ENCODE measurements around the gene IKZF1.
A peak's percentile ranks its signal among the peaks of the same experiment; 100 is the strongest.

Gene IKZF1

DNA sequence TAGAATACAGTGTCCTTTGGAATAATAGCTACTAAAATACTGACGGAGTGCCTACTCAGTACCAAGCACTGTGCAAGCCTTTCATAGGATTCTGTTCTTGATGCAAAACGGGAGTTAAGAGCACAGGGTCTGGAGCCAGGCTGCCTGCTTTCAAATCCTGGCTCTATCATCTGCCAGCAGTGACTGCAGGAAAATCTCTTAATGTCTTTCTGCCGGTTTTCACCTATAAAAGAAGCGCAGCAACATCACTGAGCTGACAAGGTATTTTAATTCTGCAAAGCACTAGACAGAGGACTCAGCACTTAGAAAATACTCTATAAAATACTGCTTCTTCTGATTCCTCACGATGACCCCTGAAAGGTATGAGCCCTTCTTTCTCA lies 145.0 kb downstream of the IKZF1 start:
- Histone ChIP-seq H3K9me3 (ENCODE audit: insufficient read depth, low read length, severe bottlenecking) (no peaks in the 10 kb centered on the region), H3K4me1 (ENCODE audit: insufficient read depth, low read length) (peaks cover 52% of the 10 kb centered on the region), H3K4me2 (ENCODE audit: insufficient read depth, low read length) (peak overlapping the region; percentile 90), H4K20me1 (ENCODE audit: insufficient read depth, low read length) (peaks cover 22% of the 10 kb centered on the region; the same call in 1 of the 2 replicates), H3K79me2 (ENCODE audit: insufficient read depth, low read length) (peaks cover 68% of the 10 kb centered on the region), H3K27me3 (ENCODE audit: insufficient read depth, low read length, poor library complexity) (no peaks in the 10 kb centered on the region), H3K27ac (ENCODE audit: low read length) (peak overlapping the region; percentile 89), H3K9ac (ENCODE audit: low read depth, low read length) (peak overlapping the region; percentile 96), H3K4me3 (ENCODE audit: low read depth in 1 of 2, low read length in 2 of 2) (peak overlapping the region; percentile 88 to 96), H2AFZ (ENCODE audit: low read depth, low read length) (peak overlapping the region; percentile 98), H3K36me3 (ENCODE audit: insufficient read depth, low read length) (peaks cover 39% of the 10 kb centered on the region)
- no peak for TF ChIP-seq EZH2 (IDR thresholded peaks at IDR 0.05; ENCODE audit: borderline replicate concordance, low read depth, low read length, severe bottlenecking)
- TF ChIP-seq, protein P1, sequence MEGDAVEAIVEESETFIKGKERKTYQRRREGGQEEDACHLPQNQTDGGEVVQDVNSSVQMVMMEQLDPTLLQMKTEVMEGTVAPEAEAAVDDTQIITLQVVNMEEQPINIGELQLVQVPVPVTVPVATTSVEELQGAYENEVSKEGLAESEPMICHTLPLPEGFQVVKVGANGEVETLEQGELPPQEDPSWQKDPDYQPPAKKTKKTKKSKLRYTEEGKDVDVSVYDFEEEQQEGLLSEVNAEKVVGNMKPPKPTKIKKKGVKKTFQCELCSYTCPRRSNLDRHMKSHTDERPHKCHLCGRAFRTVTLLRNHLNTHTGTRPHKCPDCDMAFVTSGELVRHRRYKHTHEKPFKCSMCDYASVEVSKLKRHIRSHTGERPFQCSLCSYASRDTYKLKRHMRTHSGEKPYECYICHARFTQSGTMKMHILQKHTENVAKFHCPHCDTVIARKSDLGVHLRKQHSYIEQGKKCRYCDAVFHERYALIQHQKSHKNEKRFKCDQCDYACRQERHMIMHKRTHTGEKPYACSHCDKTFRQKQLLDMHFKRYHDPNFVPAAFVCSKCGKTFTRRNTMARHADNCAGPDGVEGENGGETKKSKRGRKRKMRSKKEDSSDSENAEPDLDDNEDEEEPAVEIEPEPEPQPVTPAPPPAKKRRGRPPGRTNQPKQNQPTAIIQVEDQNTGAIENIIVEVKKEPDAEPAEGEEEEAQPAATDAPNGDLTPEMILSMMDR (IDR thresholded peaks at IDR 0.05; ENCODE audit: borderline replicate concordance, extremely low read depth, low read length, poor library complexity, severe bottlenecking), result no peak
- ATAC-seq (ENCODE audit: insufficient read depth, low read depth) (peak; percentile 8; the same call in 2 of the 3 replicates), DNase-seq (no peak)

DNA sequence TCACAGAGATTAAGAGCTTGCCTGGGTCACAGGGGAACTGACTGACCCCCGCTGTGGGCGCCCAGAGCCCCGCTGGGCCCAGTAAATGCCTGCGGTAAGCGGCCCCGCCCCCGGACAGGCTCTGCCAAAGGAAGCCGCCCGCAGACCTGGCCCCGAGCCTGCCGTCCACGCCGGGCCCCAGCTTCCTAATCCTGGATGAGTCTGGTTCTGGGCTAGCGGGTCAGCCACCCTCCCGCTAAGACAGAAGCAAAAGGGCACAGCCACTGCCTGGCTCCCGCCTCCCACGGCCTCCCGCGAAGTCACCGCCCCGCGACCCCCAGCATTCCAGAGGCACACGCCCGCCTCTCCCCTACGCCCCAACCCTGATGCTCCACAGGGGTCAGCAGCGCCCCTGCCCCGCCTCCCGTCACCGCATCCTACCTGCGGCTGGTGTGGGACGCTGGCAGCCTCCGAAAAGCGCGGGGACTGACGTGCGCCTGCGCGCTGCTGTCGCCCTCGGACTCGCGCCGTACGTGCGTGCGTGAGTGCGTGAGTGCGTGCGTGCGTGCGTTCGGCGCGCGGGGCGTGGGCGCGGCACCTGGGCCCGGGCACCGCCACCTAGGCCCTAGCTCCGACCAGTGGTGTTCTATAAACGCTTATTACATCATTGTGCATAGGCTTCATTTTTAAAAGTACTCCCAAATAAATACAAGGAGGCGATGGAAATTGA lies 145.5 kb downstream of the IKZF1 start, which contains the start of gene FIGNL1:
Gene FIGNL1 (minus strand): TSS at position 470 of the 709 bp plus-strand sequence. CDS start 3,063 bp downstream, outside the sequence.
- no peaks in the 10 kb centered on the region for H3K27me3 ChIP-seq (ENCODE audit: insufficient read depth, low read length, poor library complexity)
- H3K4me1 ChIP-seq (ENCODE audit: insufficient read depth, low read length), result peaks cover 52% of the 10 kb centered on the region
- peak within 1 kb of the TSS; percentile 96 for H3K9ac ChIP-seq (ENCODE audit: low read depth, low read length)
- H3K4me2 ChIP-seq (ENCODE audit: insufficient read depth, low read length), result peak within 1 kb of the TSS; percentile 90
- peak within 1 kb of the TSS; percentile 98 for H2AFZ ChIP-seq (ENCODE audit: low read depth, low read length)
- H4K20me1 ChIP-seq (ENCODE audit: insufficient read depth, low read length), result peaks cover 22% of the 10 kb centered on the region; the same call in 1 of the 2 replicates
- DNase-seq, result peak; percentile 85
- TF ChIP-seq, protein P1 (IDR thresholded peaks at IDR 0.05; ENCODE audit: borderline replicate concordance, extremely low read depth, low read length, poor library complexity, severe bottlenecking), result no peak
- TF ChIP-seq EZH2 (IDR thresholded peaks at IDR 0.05; ENCODE audit: borderline replicate concordance, low read depth, low read length, severe bottlenecking), result no peak
- H3K36me3 ChIP-seq (ENCODE audit: insufficient read depth, low read length), result peaks cover 33% of the 10 kb centered on the region
- peak; percentile 92 for ATAC-seq (ENCODE audit: insufficient read depth, low read depth)
- H3K9me3 ChIP-seq (ENCODE audit: insufficient read depth, low read length, severe bottlenecking), result no peaks in the 10 kb centered on the region
- H3K79me2 ChIP-seq (ENCODE audit: insufficient read depth, low read length), result peaks cover 62% of the 10 kb centered on the region
- peak within 1 kb of the TSS; percentile 89 for H3K27ac ChIP-seq (ENCODE audit: low read length)
- peak within 1 kb of the TSS; percentile 88 to 96 for H3K4me3 ChIP-seq (ENCODE audit: low read depth in 1 of 2, low read length in 2 of 2)

DNA sequence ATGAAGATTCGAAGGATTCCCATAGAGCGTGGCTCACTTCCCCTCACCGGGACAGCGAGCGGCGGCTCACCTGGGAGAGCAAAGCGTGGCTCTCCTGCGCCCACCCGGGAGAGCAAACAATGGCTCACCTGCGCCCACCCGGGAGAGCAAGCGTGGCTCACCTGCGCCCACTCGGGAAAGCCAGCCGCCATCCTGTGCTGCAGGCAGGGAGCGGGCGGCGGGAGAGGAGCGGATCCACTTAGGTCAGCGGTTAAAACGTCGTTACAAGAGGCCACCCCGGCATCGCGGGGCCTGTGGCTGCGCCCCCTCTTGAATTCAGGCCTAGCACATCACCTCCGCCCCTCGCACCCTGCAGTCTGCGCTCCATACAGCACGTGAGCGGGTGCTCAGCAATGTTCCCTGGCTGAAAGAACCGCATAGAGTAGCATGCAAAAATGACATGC lies 146.1 kb downstream of the IKZF1 start:
- Histone ChIP-seq H3K79me2 (ENCODE audit: insufficient read depth, low read length) (peaks cover 57% of the 10 kb centered on the region), H4K20me1 (ENCODE audit: insufficient read depth, low read length) (peaks cover 19% of the 10 kb centered on the region; the same call in 1 of the 2 replicates), H3K4me2 (ENCODE audit: insufficient read depth, low read length) (peak overlapping the region; percentile 90), H3K4me1 (ENCODE audit: insufficient read depth, low read length) (peaks cover 46% of the 10 kb centered on the region), H3K4me3 (ENCODE audit: low read depth in 1 of 2, low read length in 2 of 2) (peak overlapping the region; percentile 88 to 96), H3K9ac (ENCODE audit: low read depth, low read length) (peak overlapping the region; percentile 96), H3K27me3 (ENCODE audit: insufficient read depth, low read length, poor library complexity) (peaks cover 2% of the 10 kb centered on the region), H3K27ac (ENCODE audit: low read length) (peak overlapping the region; percentile 89), H2AFZ (ENCODE audit: low read depth, low read length) (peak overlapping the region; percentile 98), H3K36me3 (ENCODE audit: insufficient read depth, low read length) (peaks cover 28% of the 10 kb centered on the region), H3K9me3 (ENCODE audit: insufficient read depth, low read length, severe bottlenecking) (no peaks in the 10 kb centered on the region)
- ATAC-seq (ENCODE audit: insufficient read depth, low read depth), result peak; percentile 44
- TF ChIP-seq, protein P1 (IDR thresholded peaks at IDR 0.05; ENCODE audit: borderline replicate concordance, extremely low read depth, low read length, poor library complexity, severe bottlenecking), result no peak
- no peak for TF ChIP-seq EZH2 (IDR thresholded peaks at IDR 0.05; ENCODE audit: borderline replicate concordance, low read depth, low read length, severe bottlenecking)
- DNase-seq, result peak; percentile 47

Measured in DND-41 (cell line).